CD14-positive monocyte (primary cell): ENCODE data around the gene CLBA1. TPM values are rescaled to one million over a fixed set of nuclear protein-coding genes. Genes with fewer than 3 reads are reported as not detected.

Source experiments
- DNase-seq, 3 donors: peaks; one replicate each; pipeline ENCODE4 v3.0.0-alpha.2; 2011 to 2022
- H2AFZ ChIP-seq: 2 replicates; pipeline ENCODE4 v1.6.0; 2012; ENCODE audit warnings: mild to moderate bottlenecking, low read depth, low read length, inconsistent platforms; ENCODE audit not compliant: insufficient read depth, poor library complexity, severe bottlenecking
- H3K27ac ChIP-seq, 2 donors: 1 replicate in 1 of 2; 2 replicates in 1 of 2; pipeline ENCODE4 v1.5.1; 2012 to 2013; ENCODE audit warnings: low read length in 2 of 2, control low read depth in 1 of 2, inconsistent platforms in 1 of 2, low read depth in 1 of 2, mild to moderate bottlenecking in 1 of 2
- H3K27me3 ChIP-seq, 2 donors: one replicate each; pipeline versions ENCODE4 v1.6.0 to v1.6.1; 2011 to 2013; ENCODE audit warnings: low read length in 2 of 2; ENCODE audit not compliant: control insufficient read depth in 2 of 2, insufficient read depth in 2 of 2
- H3K36me3 ChIP-seq, 2 donors: replicated peaks in 1 of 2; 1 replicate in 1 of 2; 2 replicates in 1 of 2; pipeline versions ENCODE4 v1.5.1 to v1.6.1; 2012 to 2013; ENCODE audit warnings: low read length in 2 of 2, control low read depth in 1 of 2, inconsistent platforms in 1 of 2, mild to moderate bottlenecking in 1 of 2; ENCODE audit not compliant: insufficient read depth in 2 of 2, control insufficient read depth in 1 of 2
- H3K4me1 ChIP-seq, 2 donors: 1 replicate in 1 of 2; 2 replicates in 1 of 2; pipeline versions ENCODE4 v1.5.1 to v1.6.1; 2012 to 2013; ENCODE audit warnings: low read length in 2 of 2, control low read depth in 1 of 2, inconsistent platforms in 1 of 2, mild to moderate bottlenecking in 1 of 2, moderate library complexity in 1 of 2; ENCODE audit not compliant: insufficient read depth in 2 of 2, control insufficient read depth in 1 of 2
- H3K4me2 ChIP-seq: replicated peaks from 2 replicates; pipeline ENCODE3; 2012; ENCODE audit warnings: low read length, moderate library complexity, mild to moderate bottlenecking; ENCODE audit not compliant: poor library complexity, severe bottlenecking; ENCODE audit errors: extremely low read depth
- H3K4me3 ChIP-seq, 3 experiments: fragments of 200-600 bp in 1 of 3; sonication (generic) in 1 of 3; replicated peaks in 1 of 3; 1 replicate in 2 of 3; 2 replicates in 1 of 3; pipeline ENCODE4 v1.5.1; 2011 to 2013; ENCODE audit warnings: low read length in 3 of 3, mild to moderate bottlenecking in 3 of 3, control low read depth in 2 of 3, low read depth in 2 of 3, inconsistent platforms in 1 of 3, moderate library complexity in 1 of 3
- H3K79me2 ChIP-seq: 2 replicates; pipeline ENCODE4 v1.6.0; 2012; ENCODE audit warnings: mild to moderate bottlenecking, control low read depth, inconsistent platforms, low read length, moderate library complexity; ENCODE audit not compliant: insufficient read depth
- H3K9ac ChIP-seq: 2 replicates; pipeline ENCODE4 v1.6.0; 2017; ENCODE audit warnings: low read length, mild to moderate bottlenecking; ENCODE audit not compliant: insufficient read depth, poor library complexity, severe bottlenecking
- H3K9me3 ChIP-seq, 2 donors: replicated peaks in 1 of 2; 1 replicate in 1 of 2; 2 replicates in 1 of 2; pipeline versions ENCODE4 v1.5.1 to v1.6.1; 2012 to 2013; ENCODE audit warnings: low read length in 2 of 2, control low read depth in 1 of 2; ENCODE audit not compliant: control insufficient read depth in 1 of 2, insufficient read depth in 1 of 2
- H4K20me1 ChIP-seq: 2 replicates; pipeline ENCODE4 v1.6.0; 2012; ENCODE audit warnings: mild to moderate bottlenecking, low read length, control low read depth, moderate library complexity; ENCODE audit not compliant: insufficient read depth
- H3K27ac Mint-ChIP-seq, 7 donors: one replicate each; pipeline ENCODE4 v1.8.0; 2020; ENCODE audit warnings: mild to moderate bottlenecking in 7 of 7, mixed read lengths in 7 of 7, moderate library complexity in 6 of 7, inconsistent platforms in 2 of 7
- H3K27me3 Mint-ChIP-seq, 3 donors: one replicate each; pipeline ENCODE4 v1.8.0; 2021 to 2022; ENCODE audit warnings: low read depth in 3 of 3, mild to moderate bottlenecking in 3 of 3, mixed read lengths in 3 of 3, moderate library complexity in 3 of 3, inconsistent platforms in 1 of 3
- H3K36me3 Mint-ChIP-seq, 2 donors: one replicate each; pipeline ENCODE4 v1.8.0; 2020; ENCODE audit warnings: mixed read lengths in 2 of 2, inconsistent platforms in 1 of 2, mild to moderate bottlenecking in 1 of 2
- H3K4me1 Mint-ChIP-seq: one replicate; pipeline ENCODE4 v1.8.0; 2020; ENCODE audit warnings: mild to moderate bottlenecking, mixed read lengths
- H3K4me3 Mint-ChIP-seq, 2 donors: one replicate each; pipeline ENCODE4 v1.8.0; 2020; ENCODE audit warnings: mild to moderate bottlenecking in 2 of 2, mixed read lengths in 2 of 2, moderate library complexity in 1 of 2
- H3K9me3 Mint-ChIP-seq, 7 donors: one replicate each; pipeline ENCODE4 v1.8.0; 2020 to 2022; ENCODE audit warnings: mixed read lengths in 7 of 7, mild to moderate bottlenecking in 6 of 7, moderate library complexity in 6 of 7, inconsistent platforms in 2 of 7
- WGBS: methylation state at CpG from one replicate; pipeline ENCODE4 v1.1.5; 2013; ENCODE audit warnings: missing lambda C conversion rate; ENCODE audit not compliant: insufficient coverage; 5-methylcytosine and 5-hydroxymethylcytosine counted together
- intact Hi-C, 2 donors: fragments of 100-400 bp; cut with micrococcal nuclease; formaldehyde crosslinking; loops; one replicate each; pipeline versions ENCODE4 v1.15.0 to v1.15.1; 2023
- polyA minus RNA-seq: library from RNA; depleted of rRNA, polyadenylated mRNA; stranded (reverse); fragments of >200 nt; gene quantifications from 2 replicates; pipeline ENCODE4 v1.2.3, GENCODE V29; 2012
- polyA plus RNA-seq, 3 donors: library from polyadenylated mRNA; depleted of rRNA in 1 of 3; unstranded in 2 of 3; stranded (reverse) in 1 of 3; fragments of 300-500 nt in 2 of 3; fragments of >200 nt in 1 of 3; fragmentation: Illumina TruSeq in 2 of 3; gene quantifications; 1 replicate in 2 of 3; 2 replicates in 1 of 3; pipeline ENCODE4 v1.2.3, GENCODE V29; 2012 to 2021
- total RNA-seq, 12 experiments: library from RNA in 1 of 12; stranded (reverse) in 1 of 12; fragments of 120-200 nt in 1 of 12; gene quantifications; one replicate each; pipeline ENCODE4 v1.2.4 and lab custom pipeline; 2013 to 2026; ENCODE audit warnings: mixed read lengths in 6 of 12, inconsistent platforms in 1 of 12
- TF ChIP-seq, protein P1 (sequence below): fragments of 200-600 bp; IDR thresholded peaks from one replicate; pipeline ENCODE4 v1.8.0; 2022; ENCODE audit warnings: antibody characterized with exemption, mild to moderate bottlenecking

CLBA1 gene
- 1.3 TPM for total RNA-seq (2013)
- polyA plus RNA-seq (under 1 TPM; 0.62 to 0.76 (median 0.63) TPM), polyA minus RNA-seq (0.97 and 1.4 TPM in 2 replicates), total RNA-seq (lab: John Stamatoyannopoulos, UW) (0.07 to 2.0 (median 0.39) reads per million in 11 experiments)

DNA sequence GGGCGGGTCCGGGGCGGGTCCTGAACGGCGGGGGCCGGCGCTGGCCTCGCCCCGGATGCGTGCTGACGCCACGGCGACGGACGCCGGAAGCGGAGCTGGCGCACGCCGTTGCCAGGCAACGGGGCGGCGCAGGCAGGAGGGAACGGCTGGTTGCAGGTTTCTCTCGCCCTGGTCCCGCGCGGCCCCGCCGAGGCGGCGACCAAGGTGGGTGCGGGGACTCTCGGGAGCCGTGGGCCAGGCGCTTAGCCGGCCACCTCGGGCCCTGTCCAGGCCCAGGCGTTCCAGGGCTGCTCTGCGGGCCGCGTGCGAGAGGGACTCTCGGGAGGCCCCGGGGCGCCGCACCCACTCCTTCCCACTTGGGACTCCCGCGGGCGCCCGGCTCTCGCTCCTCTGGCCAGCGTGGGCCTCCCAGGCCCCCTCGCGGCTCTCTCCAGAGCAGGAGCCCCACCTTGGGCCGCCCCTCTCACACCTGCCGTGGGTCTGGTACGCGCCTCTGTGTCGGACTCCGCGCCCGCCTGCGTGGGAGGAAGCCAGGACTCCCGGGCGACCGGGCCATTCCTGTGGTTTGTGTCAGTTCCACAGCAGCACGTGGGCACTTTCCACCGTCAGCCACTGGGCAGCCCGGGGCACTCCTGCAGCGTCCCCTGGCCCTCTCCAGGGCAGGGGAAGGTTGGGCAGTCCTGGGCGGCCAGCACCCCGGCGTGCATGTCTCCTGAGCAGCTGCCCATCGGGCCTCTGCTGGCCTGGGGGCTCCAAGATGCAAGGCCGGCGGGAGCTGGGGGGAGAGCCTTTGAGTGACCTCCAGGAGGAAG is at the start of gene CLBA1:
Gene CLBA1, plus strand, starts transcription at position 114 of the 812 bp plus-strand sequence. Its CDS starts 644 bp downstream, at position 758.
- H3K36me3 ChIP-seq: no peaks in the 10 kb centered on the region
- TF ChIP-seq, protein P1, sequence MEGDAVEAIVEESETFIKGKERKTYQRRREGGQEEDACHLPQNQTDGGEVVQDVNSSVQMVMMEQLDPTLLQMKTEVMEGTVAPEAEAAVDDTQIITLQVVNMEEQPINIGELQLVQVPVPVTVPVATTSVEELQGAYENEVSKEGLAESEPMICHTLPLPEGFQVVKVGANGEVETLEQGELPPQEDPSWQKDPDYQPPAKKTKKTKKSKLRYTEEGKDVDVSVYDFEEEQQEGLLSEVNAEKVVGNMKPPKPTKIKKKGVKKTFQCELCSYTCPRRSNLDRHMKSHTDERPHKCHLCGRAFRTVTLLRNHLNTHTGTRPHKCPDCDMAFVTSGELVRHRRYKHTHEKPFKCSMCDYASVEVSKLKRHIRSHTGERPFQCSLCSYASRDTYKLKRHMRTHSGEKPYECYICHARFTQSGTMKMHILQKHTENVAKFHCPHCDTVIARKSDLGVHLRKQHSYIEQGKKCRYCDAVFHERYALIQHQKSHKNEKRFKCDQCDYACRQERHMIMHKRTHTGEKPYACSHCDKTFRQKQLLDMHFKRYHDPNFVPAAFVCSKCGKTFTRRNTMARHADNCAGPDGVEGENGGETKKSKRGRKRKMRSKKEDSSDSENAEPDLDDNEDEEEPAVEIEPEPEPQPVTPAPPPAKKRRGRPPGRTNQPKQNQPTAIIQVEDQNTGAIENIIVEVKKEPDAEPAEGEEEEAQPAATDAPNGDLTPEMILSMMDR: no peak
- H3K4me2 ChIP-seq: peak within 1 kb of the TSS; percentile 94
- peaks cover 17 to 23% of the 10 kb centered on the region in 2 donors for H3K4me1 ChIP-seq
- no peaks in the 10 kb centered on the region for H3K9me3 ChIP-seq
- H3K27me3 ChIP-seq: peaks cover 0 to 5% of the 10 kb centered on the region in 2 donors
- peak within 1 kb of the TSS in 1 of 2 donors; percentile 51 for H3K27ac ChIP-seq
- DNase-seq: peak; percentile 88 to 89 (median 89)
- H2AFZ ChIP-seq: peak within 1 kb of the TSS; percentile 91
- peak within 1 kb of the TSS; percentile 51 for H3K9ac ChIP-seq
- Mint-ChIP-seq H3K36me3 (no peaks in the 10 kb centered on the region), H3K4me1 (peaks cover 13% of the 10 kb centered on the region), H3K9me3 (peaks cover 0 to 2% (median 0%) of the 10 kb centered on the region in 7 donors), H3K27me3 (peaks cover 2 to 17% (median 8%) of the 10 kb centered on the region in 3 donors), H3K27ac (peak within 1 kb of the TSS; percentile 41 to 91 (median 76)), H3K4me3 (peak within 1 kb of the TSS; percentile 73 to 81)
- intact Hi-C loops: loop anchor here (2.0 to 10.0 kb wide), 2 partner anchors 35 to 191 kb away; partner anchors contain the start of genes AKT1 (in 1 of the 2) and CDCA4 (in 1 of the 2)
- H3K79me2 ChIP-seq: no peaks in the 10 kb centered on the region
- peak within 1 kb of the TSS; percentile 44 to 77 (median 52) for H3K4me3 ChIP-seq
- 3% methylated on average over 77 of the region's 77 CpGs for WGBS
- no peaks in the 10 kb centered on the region for H4K20me1 ChIP-seq

DNA sequence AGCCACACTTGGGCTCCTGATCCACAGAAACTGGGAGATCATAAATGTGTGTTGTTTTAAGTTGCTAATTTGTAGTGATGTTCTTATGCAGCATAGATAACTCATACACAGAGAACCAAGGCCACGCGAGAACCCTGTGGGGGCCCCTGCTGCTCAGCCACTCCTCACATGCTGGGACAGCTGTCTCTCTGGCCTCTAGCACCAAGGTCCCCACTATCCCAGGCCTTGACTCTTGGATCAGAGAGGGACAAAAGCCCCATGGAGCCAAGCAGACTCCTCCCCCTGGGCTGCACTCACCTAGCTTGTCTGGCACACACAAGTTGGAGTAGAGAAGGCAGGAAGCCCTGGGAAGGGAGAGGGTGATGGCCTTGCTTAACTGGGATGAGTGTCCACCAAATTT is 49.6 kb upstream of the CLBA1 start:
- Histone ChIP-seq H3K4me1 (peaks cover 5 to 8% of the 10 kb centered on the region in 2 donors), H3K9me3 (peaks cover 0 to 3% of the 10 kb centered on the region in 2 donors), H3K4me2 (no peak overlapping the region), H2AFZ (no peak overlapping the region), H4K20me1 (no peaks in the 10 kb centered on the region), H3K36me3 (no peaks in the 10 kb centered on the region), H3K9ac (no peak overlapping the region), H3K4me3 (no peak overlapping the region), H3K79me2 (no peaks in the 10 kb centered on the region), H3K27me3 (peaks cover 7 to 38% of the 10 kb centered on the region in 2 donors), H3K27ac (no peak overlapping the region)
- WGBS: 17% methylated on average over 2 of the region's 2 CpGs
- peaks cover 0 to 4% of the 10 kb centered on the region in 2 donors for H3K36me3 Mint-ChIP-seq
- no peak overlapping the region for H3K4me3 Mint-ChIP-seq
- TF ChIP-seq, protein P1: no peak
- H3K27me3 Mint-ChIP-seq: peaks cover 41 to 51% (median 43%) of the 10 kb centered on the region in 3 donors
- intact Hi-C loops: no loop called here
- H3K27ac Mint-ChIP-seq: no peak overlapping the region
- peaks cover 0 to 4% (median 0%) of the 10 kb centered on the region in 7 donors for H3K9me3 Mint-ChIP-seq
- no peak for DNase-seq
- no peaks in the 10 kb centered on the region for H3K4me1 Mint-ChIP-seq
